Panc1 (cell line): ENCODE measurements around the gene PTPRR. TPM values are rescaled to one million over a fixed set of nuclear protein-coding genes. Genes with fewer than 3 reads are reported as not detected.

Experiments used
- ATAC-seq: fragments of 200-7000 bp; cut with Tn5 transposase; 2 replicates; pipeline ENCODE4 v1.9.1; 2020; ENCODE audit warnings: mild to moderate bottlenecking, moderate library complexity
- BruUV-seq: library from RNA; stranded (reverse); fragments of 400-500 nt; replicated peaks from 2 replicates; lab custom pipeline; 2021; lab: Mats Ljungman, UMichigan
- CTCF ChIA-PET: fragments of 300-600 bp; sonication (Branson Sonifier 250); formaldehyde crosslinking; loops from one replicate; lab custom pipeline; 2022; ENCODE audit warnings: antibody characterized with exemption; lab: Charles Lee
- POLR2A ChIA-PET: fragments of 300-600 bp; sonication (Branson Sonifier 250); formaldehyde crosslinking; loops from one replicate; lab custom pipeline; 2022; ENCODE audit warnings: antibody characterized with exemption; lab: Charles Lee
- DNase-seq: peaks from one replicate; pipeline ENCODE4 v3.0.0-alpha.2; 2010; ENCODE audit warnings: low read depth, low spot score
- H3K27ac ChIP-seq: 2 replicates; pipeline ENCODE4 v1.5.1; 2011; ENCODE audit warnings: mild to moderate bottlenecking, low read length, inconsistent platforms
- H3K27me3 ChIP-seq: fragments of 200-500 bp; sonication (Bioruptor generic); 2 replicates; pipeline ENCODE4 v1.6.0; 2014; ENCODE audit warnings: low read length, inconsistent platforms; ENCODE audit not compliant: control insufficient read depth, insufficient read depth
- H3K36me3 ChIP-seq: fragments of 200-500 bp; sonication (Bioruptor generic); 2 replicates; pipeline ENCODE4 v1.5.1; 2014; ENCODE audit warnings: inconsistent platforms, mild to moderate bottlenecking, low read length, moderate library complexity; ENCODE audit not compliant: control insufficient read depth, insufficient read depth
- H3K4me1 ChIP-seq: 2 replicates; pipeline ENCODE4 v1.5.1; 2011; ENCODE audit warnings: inconsistent platforms, mild to moderate bottlenecking, low read length, moderate library complexity; ENCODE audit not compliant: control insufficient read depth, insufficient read depth
- H3K4me3 ChIP-seq, 2 experiments: 2 replicates each; pipeline ENCODE4 v1.5.1; 2011 to 2012; ENCODE audit warnings: low read depth in 2 of 2, low read length in 2 of 2, mild to moderate bottlenecking in 2 of 2, inconsistent platforms in 1 of 2, moderate library complexity in 1 of 2
- H3K9me3 ChIP-seq: fragments of 200-500 bp; sonication (Bioruptor generic); 2 replicates; pipeline ENCODE4 v1.5.1; 2014; ENCODE audit warnings: low read depth, mild to moderate bottlenecking, inconsistent platforms, low read length, moderate library complexity; ENCODE audit not compliant: control insufficient read depth, insufficient read depth
- POLR2AphosphoS5 ChIP-seq: IDR thresholded peaks from 2 replicates; pipeline ENCODE4 v1.6.1; 2012; ENCODE audit warnings: mild to moderate bottlenecking, low read depth, low read length, moderate library complexity
- SIN3A ChIP-seq: IDR thresholded peaks from 2 replicates; pipeline ENCODE4 v1.6.1; 2012; ENCODE audit warnings: low read depth, mild to moderate bottlenecking, low read length, moderate library complexity, borderline replicate concordance; ENCODE audit not compliant: insufficient read depth
- TCF7L2 ChIP-seq: IDR thresholded peaks from 2 replicates; pipeline ENCODE4 v1.6.1; 2011; ENCODE audit warnings: mild to moderate bottlenecking, low read depth, low read length, inconsistent platforms
- in situ Hi-C: cut with HindIII; loops from 2 replicates; pipeline ENCODE4 v1.10.0; 2016; ENCODE audit warnings: low sequenced_read_pairs, low pct_unique_long_range_greater_than_20kb
- intact Hi-C: fragments of 100-400 bp; cut with micrococcal nuclease; formaldehyde crosslinking; loops from one replicate; pipeline ENCODE4 v1.10.0; 2022; ENCODE audit not compliant: unreplicated experiment
- total RNA-seq: library from RNA; stranded (reverse); gene quantifications from one replicate; pipeline ENCODE4 v1.2.1, GENCODE V29; 2021; ENCODE audit not compliant: unreplicated experiment
- TF ChIP-seq, protein P1 (sequence below): fragments of 450-650 bp; IDR thresholded peaks from 2 replicates; pipeline ENCODE4 v1.5.1; 2017; ENCODE audit warnings: mild to moderate bottlenecking
- TF ChIP-seq, protein P2 (sequence below), 2 experiments: IDR thresholded peaks; 2 replicates each; pipeline ENCODE4 v1.6.1; 2011 to 2012; ENCODE audit warnings: low read depth in 2 of 2, control low read depth in 1 of 2, low read length in 1 of 2, mild to moderate bottlenecking in 1 of 2, moderate library complexity in 1 of 2; ENCODE audit not compliant: insufficient read depth in 1 of 2

The PTPRR gene
- total RNA-seq, 1 experiment from 2014 or later = not detected

DNA sequence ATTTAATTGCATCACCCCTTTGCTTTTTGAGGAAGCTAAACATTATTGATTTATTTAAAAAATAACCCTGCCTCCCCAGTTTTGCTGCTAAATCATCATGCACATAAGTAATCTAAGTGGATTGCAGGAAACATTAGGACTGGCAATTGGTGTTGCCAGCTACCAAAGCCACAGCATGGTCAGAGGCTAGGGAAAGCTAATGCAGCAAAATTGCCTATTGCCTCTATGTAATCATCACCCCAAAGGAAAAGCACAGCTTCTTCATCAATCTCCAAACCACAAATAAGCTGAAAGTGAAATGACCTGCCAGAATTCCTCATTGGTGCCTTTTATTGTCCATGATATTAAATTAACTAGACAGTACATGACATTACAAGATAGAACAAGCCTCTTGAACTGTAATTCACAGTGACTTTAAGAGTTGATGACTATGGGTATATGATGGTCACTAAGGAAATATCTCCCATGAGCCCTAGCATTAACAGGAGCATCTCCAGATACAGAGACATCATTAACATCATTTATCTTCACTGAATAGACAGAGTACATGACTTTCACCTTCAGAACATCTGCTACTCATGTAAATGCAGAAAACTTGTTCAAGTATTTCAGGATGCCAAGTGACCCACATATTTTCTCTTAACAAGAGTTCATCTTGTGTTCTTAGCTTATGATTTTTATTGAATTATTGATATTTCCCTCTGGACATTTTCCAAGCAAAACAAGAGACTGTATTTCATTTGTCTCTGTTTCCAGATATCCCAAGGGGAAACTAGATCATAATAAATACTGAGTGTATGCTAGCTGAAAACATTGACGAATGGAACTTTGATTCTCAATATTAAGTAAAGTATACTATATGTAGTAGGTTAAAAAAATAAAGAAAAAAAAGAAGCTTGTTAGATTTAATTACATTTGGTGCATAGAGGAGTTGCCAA lies 29.4 kb downstream of the PTPRR start:
- intact Hi-C loops = no loop called here
- in situ Hi-C loops = no loop called here
- no peaks in the 10 kb centered on the region for H3K36me3 ChIP-seq
- no peaks in the 10 kb centered on the region for H3K27me3 ChIP-seq
- no TSS peak for BruUV-seq
- no peaks in the 10 kb centered on the region for H3K4me1 ChIP-seq
- no peaks in the 10 kb centered on the region for H3K9me3 ChIP-seq
- TF ChIP-seq, protein P1, sequence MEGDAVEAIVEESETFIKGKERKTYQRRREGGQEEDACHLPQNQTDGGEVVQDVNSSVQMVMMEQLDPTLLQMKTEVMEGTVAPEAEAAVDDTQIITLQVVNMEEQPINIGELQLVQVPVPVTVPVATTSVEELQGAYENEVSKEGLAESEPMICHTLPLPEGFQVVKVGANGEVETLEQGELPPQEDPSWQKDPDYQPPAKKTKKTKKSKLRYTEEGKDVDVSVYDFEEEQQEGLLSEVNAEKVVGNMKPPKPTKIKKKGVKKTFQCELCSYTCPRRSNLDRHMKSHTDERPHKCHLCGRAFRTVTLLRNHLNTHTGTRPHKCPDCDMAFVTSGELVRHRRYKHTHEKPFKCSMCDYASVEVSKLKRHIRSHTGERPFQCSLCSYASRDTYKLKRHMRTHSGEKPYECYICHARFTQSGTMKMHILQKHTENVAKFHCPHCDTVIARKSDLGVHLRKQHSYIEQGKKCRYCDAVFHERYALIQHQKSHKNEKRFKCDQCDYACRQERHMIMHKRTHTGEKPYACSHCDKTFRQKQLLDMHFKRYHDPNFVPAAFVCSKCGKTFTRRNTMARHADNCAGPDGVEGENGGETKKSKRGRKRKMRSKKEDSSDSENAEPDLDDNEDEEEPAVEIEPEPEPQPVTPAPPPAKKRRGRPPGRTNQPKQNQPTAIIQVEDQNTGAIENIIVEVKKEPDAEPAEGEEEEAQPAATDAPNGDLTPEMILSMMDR = no peak
- no peak for TF ChIP-seq TCF7L2
- no peak for TF ChIP-seq SIN3A
- TF ChIP-seq, protein P2, sequence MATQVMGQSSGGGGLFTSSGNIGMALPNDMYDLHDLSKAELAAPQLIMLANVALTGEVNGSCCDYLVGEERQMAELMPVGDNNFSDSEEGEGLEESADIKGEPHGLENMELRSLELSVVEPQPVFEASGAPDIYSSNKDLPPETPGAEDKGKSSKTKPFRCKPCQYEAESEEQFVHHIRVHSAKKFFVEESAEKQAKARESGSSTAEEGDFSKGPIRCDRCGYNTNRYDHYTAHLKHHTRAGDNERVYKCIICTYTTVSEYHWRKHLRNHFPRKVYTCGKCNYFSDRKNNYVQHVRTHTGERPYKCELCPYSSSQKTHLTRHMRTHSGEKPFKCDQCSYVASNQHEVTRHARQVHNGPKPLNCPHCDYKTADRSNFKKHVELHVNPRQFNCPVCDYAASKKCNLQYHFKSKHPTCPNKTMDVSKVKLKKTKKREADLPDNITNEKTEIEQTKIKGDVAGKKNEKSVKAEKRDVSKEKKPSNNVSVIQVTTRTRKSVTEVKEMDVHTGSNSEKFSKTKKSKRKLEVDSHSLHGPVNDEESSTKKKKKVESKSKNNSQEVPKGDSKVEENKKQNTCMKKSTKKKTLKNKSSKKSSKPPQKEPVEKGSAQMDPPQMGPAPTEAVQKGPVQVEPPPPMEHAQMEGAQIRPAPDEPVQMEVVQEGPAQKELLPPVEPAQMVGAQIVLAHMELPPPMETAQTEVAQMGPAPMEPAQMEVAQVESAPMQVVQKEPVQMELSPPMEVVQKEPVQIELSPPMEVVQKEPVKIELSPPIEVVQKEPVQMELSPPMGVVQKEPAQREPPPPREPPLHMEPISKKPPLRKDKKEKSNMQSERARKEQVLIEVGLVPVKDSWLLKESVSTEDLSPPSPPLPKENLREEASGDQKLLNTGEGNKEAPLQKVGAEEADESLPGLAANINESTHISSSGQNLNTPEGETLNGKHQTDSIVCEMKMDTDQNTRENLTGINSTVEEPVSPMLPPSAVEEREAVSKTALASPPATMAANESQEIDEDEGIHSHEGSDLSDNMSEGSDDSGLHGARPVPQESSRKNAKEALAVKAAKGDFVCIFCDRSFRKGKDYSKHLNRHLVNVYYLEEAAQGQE (IDR thresholded peaks at IDR 0.05; ENCODE audit: insufficient read depth in 1 of 2, low read depth in 2 of 2, low read length in 1 of 2) = no peak
- TF ChIP-seq POLR2AphosphoS5 = no peak
- ATAC-seq = no peak
- CTCF ChIA-PET = no interaction called here
- no peak for DNase-seq
- POLR2A ChIA-PET = no interaction called here
- H3K4me3 ChIP-seq = no peak overlapping the region
- H3K27ac ChIP-seq = no peak overlapping the region

DNA sequence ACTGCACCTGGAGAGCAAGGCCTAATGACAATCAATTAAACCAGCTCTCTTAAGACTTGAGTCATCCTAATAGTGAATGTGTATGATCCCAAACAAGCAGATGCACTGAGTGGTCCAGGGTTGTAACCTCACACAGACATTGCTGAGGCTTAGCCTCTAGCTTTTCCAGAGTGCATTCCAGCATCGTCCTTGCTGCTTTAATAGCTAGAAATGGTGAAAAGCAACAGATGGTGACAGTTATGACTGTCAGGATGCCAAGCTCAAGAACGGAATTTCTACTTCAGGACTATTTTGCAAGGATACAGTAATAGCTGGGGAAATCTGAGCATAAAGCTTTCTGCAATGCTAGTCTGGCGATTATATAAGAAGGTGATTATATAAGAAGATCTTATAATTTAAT lies 34.6 kb downstream of the PTPRR start:
- TF ChIP-seq, protein P1 = no peak
- TF ChIP-seq TCF7L2 (no peak), POLR2AphosphoS5 (no peak), SIN3A (no peak)
- TF ChIP-seq, protein P2 (IDR thresholded peaks at IDR 0.05; ENCODE audit: insufficient read depth in 1 of 2, low read depth in 2 of 2, low read length in 1 of 2) = no peak
- Histone ChIP-seq H3K27ac (no peak overlapping the region), H3K36me3 (no peaks in the 10 kb centered on the region), H3K4me3 (no peak overlapping the region), H3K4me1 (no peaks in the 10 kb centered on the region), H3K27me3 (no peaks in the 10 kb centered on the region), H3K9me3 (no peaks in the 10 kb centered on the region)
- no TSS peak for BruUV-seq
- ChIA-PET CTCF (no interaction called here), POLR2A (no interaction called here)
- ATAC-seq (no peak), DNase-seq (no peak)
- in situ Hi-C loops (no loop called here), intact Hi-C loops (no loop called here)
